Neutrophil (primary cell): Measurements from ENCODE around the gene MICAL3.

Source experiments
- H3K27ac ChIP-seq: fragments of 200-600 bp; sonication (generic); 2 replicates; pipeline ENCODE4 v1.5.1; 2016; ENCODE audit warnings: mild to moderate bottlenecking, moderate library complexity
- H3K27me3 ChIP-seq: fragments of 200-600 bp; sonication (generic); 2 replicates; pipeline ENCODE4 v1.6.0; 2016; ENCODE audit warnings: mild to moderate bottlenecking
- H3K36me3 ChIP-seq: fragments of 200-600 bp; sonication (generic); 2 replicates; pipeline ENCODE4 v1.5.1; 2017
- H3K4me1 ChIP-seq, 2 experiments: fragments of 200-600 bp in 1 of 2; sonication (generic) in 1 of 2; 1 replicate in 1 of 2; 2 replicates in 1 of 2; pipeline versions ENCODE4 v1.5.1 to v1.6.1; 2013 to 2016; ENCODE audit warnings: low read depth in 1 of 2, low read length in 1 of 2, mild to moderate bottlenecking in 1 of 2, moderate library complexity in 1 of 2; ENCODE audit not compliant: control insufficient read depth in 1 of 2, insufficient read depth in 1 of 2
- H3K4me3 ChIP-seq, 2 experiments: fragments of 200-600 bp in 1 of 2; sonication (generic) in 1 of 2; 1 replicate in 1 of 2; 2 replicates in 1 of 2; pipeline ENCODE4 v1.5.1; 2013 to 2016; ENCODE audit warnings: low read depth in 1 of 2, low read length in 1 of 2, mild to moderate bottlenecking in 1 of 2, moderate library complexity in 1 of 2
- H3K9me3 ChIP-seq: fragments of 200-600 bp; sonication (generic); 2 replicates; pipeline ENCODE4 v1.5.1; 2016
- CTCF ChIP-seq: fragments of 200-600 bp; sonication (generic); IDR thresholded peaks from 2 replicates; pipeline ENCODE4 v1.5.1; 2016; ENCODE audit warnings: antibody characterized with exemption

Gene MICAL3

GRCh38 chr22:17796695-17797094, 227.7 kb downstream of the MICAL3 start:
- TF ChIP-seq CTCF, result no peak
- no peak overlapping the region for H3K27ac ChIP-seq
- H3K36me3 ChIP-seq, result no peaks in the 10 kb centered on the region
- H3K4me3 ChIP-seq, result no peak overlapping the region
- H3K4me1 ChIP-seq, result no peaks in the 10 kb centered on the region
- H3K27me3 ChIP-seq, result no peaks in the 10 kb centered on the region
- no peaks in the 10 kb centered on the region for H3K9me3 ChIP-seq

- Histone ChIP-seq H3K27me3 (no peaks in the 10 kb centered on the region), H3K4me3 (no peak overlapping the region), H3K27ac (no peak overlapping the region), H3K36me3 (no peaks in the 10 kb centered on the region), H3K4me1 (no peaks in the 10 kb centered on the region), H3K9me3 (no peaks in the 10 kb centered on the region)
- no peak for TF ChIP-seq CTCF
Measured at GRCh38 chr22:17795661-17796548, 228.5 kb downstream of the MICAL3 start.

- no peaks in the 10 kb centered on the region for H3K4me1 ChIP-seq
- H3K9me3 ChIP-seq, result no peaks in the 10 kb centered on the region
- no peaks in the 10 kb centered on the region for H3K27me3 ChIP-seq
- no peak overlapping the region for H3K4me3 ChIP-seq
- no peak for TF ChIP-seq CTCF
- no peak overlapping the region for H3K27ac ChIP-seq
- no peaks in the 10 kb centered on the region for H3K36me3 ChIP-seq
Measured at GRCh38 chr22:17794726-17795542, 229.4 kb downstream of the MICAL3 start.

- Histone ChIP-seq H3K9me3 (no peaks in the 10 kb centered on the region), H3K4me1 (no peaks in the 10 kb centered on the region), H3K27me3 (no peaks in the 10 kb centered on the region), H3K36me3 (no peaks in the 10 kb centered on the region), H3K4me3 (no peak overlapping the region), H3K27ac (no peak overlapping the region)
- TF ChIP-seq CTCF, result no peak
Measured at GRCh38 chr22:17792854-17793434, 231.4 kb downstream of the MICAL3 start.

- no peaks in the 10 kb centered on the region for H3K36me3 ChIP-seq
Measured at GRCh38 chr22:17792299-17792698, 232.1 kb downstream of the MICAL3 start.

More at GRCh38 chr22:17792299-17792698, 232.1 kb downstream of the MICAL3 start:
- H3K4me3 ChIP-seq, result no peak overlapping the region
- no peaks in the 10 kb centered on the region for H3K9me3 ChIP-seq
- no peak overlapping the region for H3K27ac ChIP-seq
- TF ChIP-seq CTCF, result no peak
- H3K27me3 ChIP-seq, result no peaks in the 10 kb centered on the region
- H3K4me1 ChIP-seq, result no peaks in the 10 kb centered on the region
